ENCODE results near the gene MICAL1.

GRCh38 chr6:109428889-109429477, 26.6 kb downstream of the MICAL1 start:
- TF ChIP-seq POLR2A (IDR thresholded peaks at IDR 0.05) = no peak
- TF ChIP-seq CTCF (IDR thresholded peaks at IDR 0.05) = no peak

Measured in adrenal gland (tissue), 5 donors.